Measurements from ENCODE around the gene PSD. TPM values are rescaled to one million over a fixed set of nuclear protein-coding genes. Genes with fewer than 3 reads are reported as not detected.

The PSD gene
- total and polyA plus RNA-seq, 2 donors (not counting 3 experiments of a cell fraction or from before 2014, with no cell fraction given): 0.10 to 0.40 TPM

DNA sequence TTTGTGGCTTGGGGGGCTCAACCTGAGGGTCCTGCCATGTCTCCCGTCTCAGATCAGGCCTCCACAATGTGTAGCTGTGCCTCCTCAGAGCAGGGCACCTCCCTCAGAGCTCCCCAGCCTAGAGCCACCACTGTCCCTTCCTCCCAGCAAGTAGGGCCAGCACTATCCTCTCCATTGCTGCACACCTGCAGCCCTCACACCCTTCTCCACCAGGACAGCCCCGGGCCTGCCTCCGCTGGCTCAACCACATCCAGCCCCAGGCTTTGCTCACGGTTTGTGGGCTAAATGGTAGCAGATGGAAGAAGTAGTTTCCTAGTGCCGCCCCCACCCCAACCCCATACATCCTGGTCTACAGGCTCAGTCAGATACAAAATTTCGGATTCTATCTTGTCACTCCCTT lies 13.0 kb downstream of the PSD start:
- H2AFZ ChIP-seq (ENCODE audit: low read depth, low read length): no peak overlapping the region
- DNase-seq (ENCODE audit: low read depth, low spot score): no peak
- H3K9me1 ChIP-seq (replicated peaks; ENCODE audit: control insufficient read depth, extremely low read depth, insufficient read depth, low read length): no peaks in the 10 kb centered on the region
- POLR2A ChIA-PET: interaction anchor here (0.6 kb wide), 1 partner anchor 11 kb away, joined by 3 read pairs; no protein-coding TSS in a partner anchor
- peaks cover 0 to 15% of the 10 kb centered on the region in 2 experiments for H3K36me3 ChIP-seq (ENCODE audit: control insufficient read depth in 2 of 2, extremely low read depth in 1 of 2, insufficient read depth in 2 of 2, low read length in 2 of 2)
- no peak for FAIRE-seq
- no peak overlapping the region for H3K4me2 ChIP-seq (ENCODE audit: insufficient read depth, low read length)
- intact Hi-C loops (cut with micrococcal nuclease) (no loop called here), dilution Hi-C loops (cut with MboI; ENCODE audit: extremely low pct_ligation_motif_present, low sequenced_read_pairs) (no loop called here)
- no peak overlapping the region for H3K27ac ChIP-seq (ENCODE audit: insufficient read depth, low read depth, low read length)
- no peak overlapping the region for H3K4me3 ChIP-seq (replicated peaks in 1 of 3; ENCODE audit: insufficient read depth in 1 of 3, low read depth in 1 of 3, low read length in 3 of 3)
- no TSS peak for BruUV-seq (replicated peaks)
- CTCF ChIA-PET: interaction anchor here (1.0 to 5.8 kb wide), 5 partner anchors 11 to 237 kb away, joined by 3 to 51 read pairs (median 37); partner anchors contain the start of genes FBXL15 and NFKB2
- H3K4me1 ChIP-seq (ENCODE audit: control insufficient read depth, extremely low read depth, insufficient read depth, low read length): no peaks in the 10 kb centered on the region
- TF ChIP-seq FOS (IDR thresholded peaks at IDR 0.05; ENCODE audit: borderline replicate concordance, insufficient read depth, low read length) (no peak), EZH2 (IDR thresholded peaks at IDR 0.05; ENCODE audit: borderline replicate concordance, low read depth, low read length, severe bottlenecking) (no peak), MYC (IDR thresholded peaks at IDR 0.05; ENCODE audit: low read depth, low read length) (no peak), POLR2A (IDR thresholded peaks at IDR 0.05; ENCODE audit: low read depth, low read length) (no peak)
- no peaks in the 10 kb centered on the region for H3K9me3 ChIP-seq (replicated peaks; ENCODE audit: control insufficient read depth, insufficient read depth, low read length)
- H3K27me3 ChIP-seq (ENCODE audit: control insufficient read depth in 2 of 2, insufficient read depth in 2 of 2, low read length in 2 of 2): peaks cover 26 to 27% of the 10 kb centered on the region in 2 experiments
- H3K79me2 ChIP-seq (ENCODE audit: control insufficient read depth, insufficient read depth, low read length): no peaks in the 10 kb centered on the region
- H4K20me1 ChIP-seq (replicated peaks; ENCODE audit: control insufficient read depth, extremely low read depth, insufficient read depth, low read length): no peaks in the 10 kb centered on the region
- H3K9ac ChIP-seq (replicated peaks; ENCODE audit: extremely low read depth, insufficient read depth, low read length): no peak overlapping the region

DNA sequence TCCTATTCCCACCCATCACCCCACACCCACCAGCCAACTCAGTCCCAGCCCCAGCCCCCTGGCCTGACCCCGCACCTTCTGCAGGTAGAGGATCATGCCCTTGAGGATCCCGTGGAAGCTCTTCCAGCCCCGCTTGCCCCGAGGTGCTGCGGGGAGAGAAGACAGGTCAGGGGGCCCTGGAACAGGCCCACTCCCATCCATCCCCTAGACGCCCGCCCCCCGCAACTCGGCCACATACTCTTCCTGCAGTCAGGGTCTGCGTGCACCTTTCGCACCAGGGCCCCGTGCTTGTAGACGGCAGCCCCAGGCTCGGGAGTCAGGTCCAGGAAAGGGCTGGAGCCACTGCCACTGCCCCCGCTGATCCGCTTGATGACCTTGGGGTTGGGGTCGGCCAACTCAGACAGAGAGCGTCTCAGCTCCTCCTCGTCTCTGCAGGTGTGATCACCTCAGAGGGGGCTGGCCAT lies 13.4 kb downstream of the PSD start:
- Histone ChIP-seq H3K79me2 (ENCODE audit: control insufficient read depth, insufficient read depth, low read length) (no peaks in the 10 kb centered on the region), H3K9ac (replicated peaks; ENCODE audit: extremely low read depth, insufficient read depth, low read length) (no peak overlapping the region), H4K20me1 (replicated peaks; ENCODE audit: control insufficient read depth, extremely low read depth, insufficient read depth, low read length) (no peaks in the 10 kb centered on the region), H3K36me3 (ENCODE audit: control insufficient read depth in 2 of 2, extremely low read depth in 1 of 2, insufficient read depth in 2 of 2, low read length in 2 of 2) (peaks cover 0 to 19% of the 10 kb centered on the region in 2 experiments), H3K4me2 (ENCODE audit: insufficient read depth, low read length) (no peak overlapping the region), H3K9me1 (replicated peaks; ENCODE audit: control insufficient read depth, extremely low read depth, insufficient read depth, low read length) (no peaks in the 10 kb centered on the region), H3K27ac (ENCODE audit: insufficient read depth, low read depth, low read length) (no peak overlapping the region), H3K9me3 (replicated peaks; ENCODE audit: control insufficient read depth, insufficient read depth, low read length) (no peaks in the 10 kb centered on the region), H2AFZ (ENCODE audit: low read depth, low read length) (no peak overlapping the region), H3K4me1 (ENCODE audit: control insufficient read depth, extremely low read depth, insufficient read depth, low read length) (no peaks in the 10 kb centered on the region), H3K4me3 (replicated peaks in 1 of 3; ENCODE audit: insufficient read depth in 1 of 3, low read depth in 1 of 3, low read length in 3 of 3) (no peak overlapping the region), H3K27me3 (ENCODE audit: control insufficient read depth in 2 of 2, insufficient read depth in 2 of 2, low read length in 2 of 2) (peaks cover 22% of the 10 kb centered on the region in 2 experiments)
- no peak for FAIRE-seq
- dilution Hi-C loops (cut with MboI; ENCODE audit: extremely low pct_ligation_motif_present, low sequenced_read_pairs) (no loop called here), intact Hi-C loops (cut with micrococcal nuclease) (no loop called here)
- DNase-seq (ENCODE audit: low read depth, low spot score): no peak
- ChIA-PET CTCF (interaction anchor here (0.6 to 5.8 kb wide), 8 partner anchors 11 to 236 kb away, joined by 3 to 54 read pairs (median 26); partner anchors contain the start of genes FBXL15 and NFKB2), POLR2A (interaction anchor here (0.6 kb wide), 1 partner anchor 11 kb away, joined by 3 read pairs; no protein-coding TSS in a partner anchor)
- TF ChIP-seq, protein P1, sequence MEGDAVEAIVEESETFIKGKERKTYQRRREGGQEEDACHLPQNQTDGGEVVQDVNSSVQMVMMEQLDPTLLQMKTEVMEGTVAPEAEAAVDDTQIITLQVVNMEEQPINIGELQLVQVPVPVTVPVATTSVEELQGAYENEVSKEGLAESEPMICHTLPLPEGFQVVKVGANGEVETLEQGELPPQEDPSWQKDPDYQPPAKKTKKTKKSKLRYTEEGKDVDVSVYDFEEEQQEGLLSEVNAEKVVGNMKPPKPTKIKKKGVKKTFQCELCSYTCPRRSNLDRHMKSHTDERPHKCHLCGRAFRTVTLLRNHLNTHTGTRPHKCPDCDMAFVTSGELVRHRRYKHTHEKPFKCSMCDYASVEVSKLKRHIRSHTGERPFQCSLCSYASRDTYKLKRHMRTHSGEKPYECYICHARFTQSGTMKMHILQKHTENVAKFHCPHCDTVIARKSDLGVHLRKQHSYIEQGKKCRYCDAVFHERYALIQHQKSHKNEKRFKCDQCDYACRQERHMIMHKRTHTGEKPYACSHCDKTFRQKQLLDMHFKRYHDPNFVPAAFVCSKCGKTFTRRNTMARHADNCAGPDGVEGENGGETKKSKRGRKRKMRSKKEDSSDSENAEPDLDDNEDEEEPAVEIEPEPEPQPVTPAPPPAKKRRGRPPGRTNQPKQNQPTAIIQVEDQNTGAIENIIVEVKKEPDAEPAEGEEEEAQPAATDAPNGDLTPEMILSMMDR (IDR thresholded peaks at IDR 0.05; ENCODE audit: extremely low read depth in 1 of 2, insufficient read depth in 1 of 2, low read depth in 1 of 2, low read length in 2 of 2): no peak
- TF ChIP-seq EZH2 (IDR thresholded peaks at IDR 0.05; ENCODE audit: borderline replicate concordance, low read depth, low read length, severe bottlenecking) (no peak), JUN (IDR thresholded peaks at IDR 0.05; ENCODE audit: borderline replicate concordance, insufficient read depth, insufficient read length, low read depth) (no peak)
- no TSS peak for BruUV-seq (replicated peaks)
